PC-9 (cell line): Measurements from ENCODE around the gene IL17RA. TPM values are rescaled to one million over a fixed set of nuclear protein-coding genes. Genes with fewer than 3 reads are reported as not detected.

Experiments
- BruUV-seq: library from RNA; stranded (reverse); fragments of 400-500 nt; replicated peaks from 2 replicates; lab custom pipeline; 2021; lab: Mats Ljungman, UMichigan
- CTCF ChIA-PET: fragments of 300-600 bp; sonication (Branson Sonifier 250); formaldehyde crosslinking; loops from one replicate; lab custom pipeline; 2022; ENCODE audit warnings: antibody characterized with exemption; lab: Charles Lee
- POLR2A ChIA-PET: fragments of 300-600 bp; sonication (Branson Sonifier 250); formaldehyde crosslinking; loops from one replicate; lab custom pipeline; 2022; ENCODE audit warnings: antibody characterized with exemption; ENCODE audit not compliant: unreplicated experiment; lab: Charles Lee
- DNase-seq, 2 experiments: peaks; one replicate each; pipeline versions ENCODE4 v3.0.0 to v3.0.0-alpha.2; 2015 to 2022; ENCODE audit warnings: mixed read lengths in 1 of 2
- H2AFZ ChIP-seq: fragments of 200-600 bp; sonication (generic); 2 replicates; pipeline ENCODE4 v1.8.1; 2017; ENCODE audit warnings: antibody characterized with exemption
- H3F3A ChIP-seq: fragments of 200-600 bp; sonication (generic); 2 replicates; pipeline ENCODE4 v1.8.1; 2017; ENCODE audit warnings: antibody characterized with exemption, mild to moderate bottlenecking, low read depth; ENCODE audit not compliant: insufficient read depth
- H3K27ac ChIP-seq: fragments of 200-600 bp; sonication (generic); 2 replicates; pipeline ENCODE4 v1.6.1; 2016; ENCODE audit warnings: mixed run types
- H3K27me3 ChIP-seq: fragments of 200-600 bp; sonication (generic); 2 replicates; pipeline ENCODE4 v1.6.1; 2016; ENCODE audit warnings: low read depth, mixed run types; ENCODE audit not compliant: insufficient read depth
- H3K36me3 ChIP-seq: fragments of 200-600 bp; sonication (generic); 2 replicates; pipeline ENCODE4 v1.6.1; 2016; ENCODE audit warnings: low read depth, mixed run types
- H3K4me1 ChIP-seq: fragments of 200-600 bp; sonication (generic); replicated peaks from 2 replicates; pipeline ENCODE4 v1.6.1; 2016; ENCODE audit warnings: mixed run types; ENCODE audit not compliant: insufficient read depth
- H3K4me2 ChIP-seq: fragments of 200-600 bp; sonication (generic); 2 replicates; pipeline ENCODE4 v1.6.1; 2017; ENCODE audit warnings: mixed run types
- H3K4me3 ChIP-seq: fragments of 200-600 bp; sonication (generic); 2 replicates; pipeline ENCODE4 v1.6.1; 2016; ENCODE audit warnings: mixed run types
- H3K79me2 ChIP-seq: fragments of 200-600 bp; sonication (generic); 2 replicates; pipeline ENCODE4 v1.6.1; 2017; ENCODE audit warnings: low read depth, mixed run types
- H3K9me2 ChIP-seq: fragments of 200-600 bp; sonication (generic); 2 replicates; pipeline ENCODE4 v1.8.1; 2017; ENCODE audit warnings: mild to moderate bottlenecking; ENCODE audit not compliant: insufficient read depth
- H3K9me3 ChIP-seq: fragments of 200-600 bp; sonication (generic); 2 replicates; pipeline ENCODE4 v1.8.1; 2016; ENCODE audit warnings: low read depth; ENCODE audit not compliant: insufficient read depth
- H4K20me1 ChIP-seq: fragments of 200-600 bp; sonication (generic); 2 replicates; pipeline ENCODE4 v1.8.1; 2017; ENCODE audit not compliant: insufficient read depth
- EZH2 ChIP-seq: fragments of 200-600 bp; sonication (generic); IDR thresholded peaks from 2 replicates; pipeline ENCODE4 v1.8.0; 2017; ENCODE audit warnings: antibody characterized with exemption, low read depth
- intact Hi-C: fragments of 100-400 bp; cut with micrococcal nuclease; formaldehyde crosslinking; loops from one replicate; pipeline ENCODE4 v1.10.0; 2022; ENCODE audit not compliant: unreplicated experiment
- total RNA-seq: library from RNA; stranded (reverse); gene quantifications from 2 replicates; pipeline ENCODE4 v1.2.3, GENCODE V29; 2021
- TF ChIP-seq, protein P1 (sequence below): fragments of 200-600 bp; sonication (generic); conservative IDR thresholded peaks from 2 replicates; pipeline ENCODE4 v1.6.1; 2017; ENCODE audit warnings: mixed run types, antibody characterized with exemption, mild to moderate bottlenecking, moderate library complexity

Gene IL17RA
- total RNA-seq, 1 experiment from 2014 or later, result 8.2 TPM

DNA sequence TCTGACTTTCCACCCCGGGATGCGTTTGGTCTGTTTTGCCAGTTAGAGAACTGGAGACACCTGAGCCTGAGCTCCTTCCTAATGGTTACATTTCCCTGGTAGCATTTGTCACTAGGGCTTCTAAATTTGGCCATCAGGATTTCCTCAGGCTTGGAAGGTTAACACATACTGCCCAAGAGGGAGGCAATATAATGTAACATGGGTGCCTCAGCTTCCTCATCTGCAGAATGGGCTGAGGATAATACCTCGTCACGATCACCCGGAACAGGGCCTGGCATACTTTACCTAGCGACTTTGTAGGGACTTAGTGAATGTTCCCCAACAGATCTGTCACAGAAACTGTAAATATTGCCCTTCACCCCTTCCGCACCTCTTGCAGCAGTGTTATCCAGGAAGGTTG is 11.3 kb downstream of the IL17RA start:
- Histone ChIP-seq H3K27ac (no peak overlapping the region), H3K9me2 (no peaks in the 10 kb centered on the region), H3K79me2 (no peaks in the 10 kb centered on the region), H3K4me2 (no peak overlapping the region), H3K36me3 (no peaks in the 10 kb centered on the region), H3F3A (no peaks in the 10 kb centered on the region), H3K4me1 (no peaks in the 10 kb centered on the region), H3K4me3 (no peak overlapping the region), H3K9me3 (no peaks in the 10 kb centered on the region), H4K20me1 (no peaks in the 10 kb centered on the region; the same call in 1 of the 2 replicates), H2AFZ (no peak overlapping the region), H3K27me3 (no peaks in the 10 kb centered on the region)
- CTCF ChIA-PET, result no interaction called here
- no peak for TF ChIP-seq EZH2
- TF ChIP-seq, protein P1, sequence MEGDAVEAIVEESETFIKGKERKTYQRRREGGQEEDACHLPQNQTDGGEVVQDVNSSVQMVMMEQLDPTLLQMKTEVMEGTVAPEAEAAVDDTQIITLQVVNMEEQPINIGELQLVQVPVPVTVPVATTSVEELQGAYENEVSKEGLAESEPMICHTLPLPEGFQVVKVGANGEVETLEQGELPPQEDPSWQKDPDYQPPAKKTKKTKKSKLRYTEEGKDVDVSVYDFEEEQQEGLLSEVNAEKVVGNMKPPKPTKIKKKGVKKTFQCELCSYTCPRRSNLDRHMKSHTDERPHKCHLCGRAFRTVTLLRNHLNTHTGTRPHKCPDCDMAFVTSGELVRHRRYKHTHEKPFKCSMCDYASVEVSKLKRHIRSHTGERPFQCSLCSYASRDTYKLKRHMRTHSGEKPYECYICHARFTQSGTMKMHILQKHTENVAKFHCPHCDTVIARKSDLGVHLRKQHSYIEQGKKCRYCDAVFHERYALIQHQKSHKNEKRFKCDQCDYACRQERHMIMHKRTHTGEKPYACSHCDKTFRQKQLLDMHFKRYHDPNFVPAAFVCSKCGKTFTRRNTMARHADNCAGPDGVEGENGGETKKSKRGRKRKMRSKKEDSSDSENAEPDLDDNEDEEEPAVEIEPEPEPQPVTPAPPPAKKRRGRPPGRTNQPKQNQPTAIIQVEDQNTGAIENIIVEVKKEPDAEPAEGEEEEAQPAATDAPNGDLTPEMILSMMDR, result no peak
- intact Hi-C loops, result no loop called here
- BruUV-seq, result no TSS peak
- no peak for DNase-seq
- POLR2A ChIA-PET, result no interaction called here

DNA sequence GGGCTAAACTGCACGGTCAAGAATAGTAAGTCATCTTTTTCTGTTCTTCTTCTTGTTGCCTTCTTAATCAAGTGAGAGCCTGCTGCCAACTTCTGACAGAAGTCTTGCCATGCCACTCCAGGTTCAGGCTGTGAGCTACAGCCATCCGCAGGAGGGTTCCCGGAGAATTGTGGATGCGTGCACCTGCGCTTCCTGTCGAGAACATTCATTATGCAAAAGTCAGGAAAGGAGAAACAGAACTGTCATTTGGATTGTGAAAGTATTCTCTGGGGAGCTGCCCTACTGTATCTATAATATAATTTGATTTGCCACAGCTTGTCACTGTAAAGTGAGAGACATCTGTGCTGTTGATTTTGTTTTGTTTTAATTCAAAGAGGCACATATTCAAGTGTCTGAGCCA is 12.3 kb downstream of the IL17RA start:
- BruUV-seq, result no TSS peak
- CTCF ChIA-PET, result no interaction called here
- Histone ChIP-seq H3K79me2 (no peaks in the 10 kb centered on the region), H4K20me1 (no peaks in the 10 kb centered on the region), H3K36me3 (no peaks in the 10 kb centered on the region), H3K27ac (no peak overlapping the region), H3K9me3 (no peaks in the 10 kb centered on the region), H3K9me2 (no peaks in the 10 kb centered on the region), H3K4me2 (no peak overlapping the region), H3K4me3 (no peak overlapping the region), H3K27me3 (no peaks in the 10 kb centered on the region), H3F3A (no peaks in the 10 kb centered on the region), H2AFZ (no peak overlapping the region), H3K4me1 (no peaks in the 10 kb centered on the region)
- intact Hi-C loops, result no loop called here
- DNase-seq, result no peak
- POLR2A ChIA-PET, result no interaction called here
- TF ChIP-seq EZH2, result no peak
- TF ChIP-seq, protein P1, result no peak

DNA sequence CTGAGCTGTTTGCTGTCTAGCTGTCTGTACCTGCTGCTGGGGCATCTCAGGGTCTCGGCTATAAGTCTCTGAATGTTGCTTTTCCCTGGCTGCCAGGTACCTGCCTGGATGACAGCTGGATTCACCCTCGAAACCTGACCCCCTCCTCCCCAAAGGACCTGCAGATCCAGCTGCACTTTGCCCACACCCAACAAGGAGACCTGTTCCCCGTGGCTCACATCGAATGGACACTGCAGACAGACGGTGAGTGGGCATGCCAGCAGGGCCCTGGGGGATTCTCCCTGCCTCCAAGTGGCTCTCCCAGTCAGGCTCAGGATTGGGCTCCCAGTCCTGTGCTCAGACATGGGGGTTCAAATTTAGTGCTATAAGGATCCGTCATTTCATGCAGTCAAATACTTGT is 12.9 kb downstream of the IL17RA start:
- ChIA-PET POLR2A (no interaction called here), CTCF (no interaction called here)
- Histone ChIP-seq H3K36me3 (no peaks in the 10 kb centered on the region), H3K27me3 (no peaks in the 10 kb centered on the region), H4K20me1 (no peaks in the 10 kb centered on the region), H3K4me3 (no peak overlapping the region), H3K79me2 (no peaks in the 10 kb centered on the region), H3K9me3 (no peaks in the 10 kb centered on the region), H3K4me2 (no peak overlapping the region), H2AFZ (no peak overlapping the region), H3F3A (no peaks in the 10 kb centered on the region), H3K9me2 (no peaks in the 10 kb centered on the region), H3K4me1 (no peaks in the 10 kb centered on the region), H3K27ac (no peak overlapping the region)
- no TSS peak for BruUV-seq
- TF ChIP-seq, protein P1, result no peak
- TF ChIP-seq EZH2, result no peak
- DNase-seq, result no peak
- intact Hi-C loops, result no loop called here
